Activated CD8-positive, alpha-beta memory T cell treated with anti-CD3 and anti-CD28 coated beads, Interleukin-2, amount 50 U/mL, for 24 hours (primary cell): Measurements from ENCODE around the gene ALDH1L1.

Experiments
- DNase-seq: peaks from one replicate; pipeline ENCODE4 v3.0.0-alpha.2; 2020; ENCODE audit errors: extremely low read depth

ALDH1L1 gene

GRCh38 chr3:126180477-126181397 lies at the start of gene ALDH1L1:
TSS of gene ALDH1L1 (minus strand) at chr3:126180586. CDS start at chr3:126160979, 19,607 bp downstream.
- no peak for DNase-seq

- no peak for DNase-seq
Observed at GRCh38 chr3:126226374-126226773, 46.0 kb upstream of the ALDH1L1 start.

- no peak for DNase-seq
Observed at GRCh38 chr3:126216416-126216815, 36.0 kb upstream of the ALDH1L1 start.

GRCh38 chr3:126213379-126214028 lies 33.1 kb upstream of the ALDH1L1 start:
- no peak for DNase-seq

- DNase-seq, result no peak
Observed at GRCh38 chr3:126212620-126213378, 32.4 kb upstream of the ALDH1L1 start.

GRCh38 chr3:126212250-126212619 lies 31.8 kb upstream of the ALDH1L1 start:
- no peak for DNase-seq

- DNase-seq, result no peak
Observed at GRCh38 chr3:126211569-126211968, 31.2 kb upstream of the ALDH1L1 start.

GRCh38 chr3:126210606-126211005 lies 30.2 kb upstream of the ALDH1L1 start:
- DNase-seq, result no peak

GRCh38 chr3:126209741-126210140 lies 29.4 kb upstream of the ALDH1L1 start:
- DNase-seq, result no peak

GRCh38 chr3:126208606-126209256 lies 28.3 kb upstream of the ALDH1L1 start:
- DNase-seq, result no peak

GRCh38 chr3:126208182-126208581 lies 27.8 kb upstream of the ALDH1L1 start:
- no peak for DNase-seq

GRCh38 chr3:126207166-126207565 lies 26.8 kb upstream of the ALDH1L1 start:
- no peak for DNase-seq

GRCh38 chr3:126205717-126206655 lies 25.6 kb upstream of the ALDH1L1 start:
- DNase-seq, result no peak

- DNase-seq, result no peak
Observed at GRCh38 chr3:126202680-126203079, 22.3 kb upstream of the ALDH1L1 start.

- no peak for DNase-seq
Observed at GRCh38 chr3:126202276-126202675, 21.9 kb upstream of the ALDH1L1 start.

- no peak for DNase-seq
Observed at GRCh38 chr3:126201168-126201567, 20.8 kb upstream of the ALDH1L1 start.

- DNase-seq, result no peak
Observed at GRCh38 chr3:126200534-126200933, 20.1 kb upstream of the ALDH1L1 start.

- DNase-seq, result no peak
Observed at GRCh38 chr3:126199256-126199655, 18.9 kb upstream of the ALDH1L1 start.

GRCh38 chr3:126197854-126198584 lies 17.6 kb upstream of the ALDH1L1 start:
- DNase-seq, result peak; percentile 14

GRCh38 chr3:126197343-126197742 lies 17.0 kb upstream of the ALDH1L1 start:
- DNase-seq, result no peak
